NB4 (cell line): ENCODE measurements around the gene C19orf85.

Experiments used
- DNase-seq: peaks from one replicate; pipeline ENCODE4 v3.0.0; 2010; ENCODE audit warnings: low read depth
- H3K4me3 ChIP-seq: one replicate; pipeline ENCODE4 v1.5.1; 2011; ENCODE audit warnings: mild to moderate bottlenecking, low read depth, low read length, moderate library complexity
- MYC ChIP-seq: IDR thresholded peaks from 2 replicates; pipeline ENCODE4 v1.6.1; 2011; ENCODE audit warnings: low read depth, low read length
- POLR2A ChIP-seq: IDR thresholded peaks from 2 replicates; pipeline ENCODE4 v1.6.1; 2011; ENCODE audit warnings: mild to moderate bottlenecking; ENCODE audit not compliant: insufficient read length; ENCODE audit errors: extremely low read depth
- TF ChIP-seq, protein P1 (sequence below): IDR thresholded peaks from one replicate; pipeline ENCODE4 v1.5.1; 2012; ENCODE audit warnings: low read depth, low read length
- TF ChIP-seq, protein P2 (sequence below): IDR thresholded peaks from 2 replicates; pipeline ENCODE4 v1.6.1; 2011; ENCODE audit warnings: low read depth, low read length

C19orf85 gene

DNA sequence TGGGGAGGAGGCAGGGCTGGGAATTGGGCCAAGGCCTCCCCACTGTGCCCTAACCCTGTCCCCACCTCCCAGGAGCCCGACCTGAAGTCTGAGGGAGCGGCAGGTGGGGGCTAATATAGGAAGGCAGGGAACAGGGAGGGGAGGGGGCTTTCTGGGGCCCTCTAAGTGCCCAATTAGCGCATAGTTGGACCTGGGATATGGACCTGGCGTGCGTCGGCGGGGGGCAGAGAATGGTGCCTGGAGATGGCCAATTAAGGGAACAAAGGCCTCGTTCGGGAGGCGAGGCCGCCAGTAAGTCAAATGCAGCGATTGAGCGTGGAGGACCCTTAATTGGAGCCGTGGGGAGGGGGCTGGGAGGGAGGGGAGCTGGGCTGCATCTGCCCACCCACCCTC, at the start of gene C19orf85:
Gene C19orf85, minus strand, starts transcription at position 90 of the 393 bp plus-strand sequence. CDS start 197 bp downstream, outside the sequence.
- no peak within 1 kb of the TSS for H3K4me3 ChIP-seq
- no peak for DNase-seq
- no peak for TF ChIP-seq MYC
- TF ChIP-seq, protein P1, sequence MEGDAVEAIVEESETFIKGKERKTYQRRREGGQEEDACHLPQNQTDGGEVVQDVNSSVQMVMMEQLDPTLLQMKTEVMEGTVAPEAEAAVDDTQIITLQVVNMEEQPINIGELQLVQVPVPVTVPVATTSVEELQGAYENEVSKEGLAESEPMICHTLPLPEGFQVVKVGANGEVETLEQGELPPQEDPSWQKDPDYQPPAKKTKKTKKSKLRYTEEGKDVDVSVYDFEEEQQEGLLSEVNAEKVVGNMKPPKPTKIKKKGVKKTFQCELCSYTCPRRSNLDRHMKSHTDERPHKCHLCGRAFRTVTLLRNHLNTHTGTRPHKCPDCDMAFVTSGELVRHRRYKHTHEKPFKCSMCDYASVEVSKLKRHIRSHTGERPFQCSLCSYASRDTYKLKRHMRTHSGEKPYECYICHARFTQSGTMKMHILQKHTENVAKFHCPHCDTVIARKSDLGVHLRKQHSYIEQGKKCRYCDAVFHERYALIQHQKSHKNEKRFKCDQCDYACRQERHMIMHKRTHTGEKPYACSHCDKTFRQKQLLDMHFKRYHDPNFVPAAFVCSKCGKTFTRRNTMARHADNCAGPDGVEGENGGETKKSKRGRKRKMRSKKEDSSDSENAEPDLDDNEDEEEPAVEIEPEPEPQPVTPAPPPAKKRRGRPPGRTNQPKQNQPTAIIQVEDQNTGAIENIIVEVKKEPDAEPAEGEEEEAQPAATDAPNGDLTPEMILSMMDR: no peak
- TF ChIP-seq POLR2A: no peak
- TF ChIP-seq, protein P2, sequence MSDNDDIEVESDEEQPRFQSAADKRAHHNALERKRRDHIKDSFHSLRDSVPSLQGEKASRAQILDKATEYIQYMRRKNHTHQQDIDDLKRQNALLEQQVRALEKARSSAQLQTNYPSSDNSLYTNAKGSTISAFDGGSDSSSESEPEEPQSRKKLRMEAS: no peak

DNA sequence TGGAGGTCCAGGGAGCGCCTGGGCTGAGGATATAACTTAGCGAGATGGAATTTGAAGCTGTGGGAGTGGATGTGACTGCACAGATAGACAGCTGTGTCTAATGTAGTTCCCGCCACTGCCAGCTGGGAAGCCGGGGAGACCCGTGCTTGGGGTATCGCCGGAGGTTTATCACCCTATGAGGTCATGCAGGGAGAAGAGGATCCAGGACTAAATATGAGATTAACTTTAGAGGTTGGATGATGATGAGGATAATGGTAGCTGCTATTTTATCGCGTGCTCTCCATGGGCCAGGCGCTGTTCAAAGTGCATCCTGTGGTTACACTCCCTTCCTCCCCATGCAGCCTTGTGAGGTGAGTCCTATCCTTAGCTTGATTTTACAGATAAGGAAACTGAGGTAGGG, 43.6 kb upstream of the C19orf85 start:
- DNase-seq: no peak
- H3K4me3 ChIP-seq: no peak overlapping the region
- TF ChIP-seq, protein P2: no peak
- no peak for TF ChIP-seq POLR2A
- no peak for TF ChIP-seq MYC
- TF ChIP-seq, protein P1: no peak

DNA sequence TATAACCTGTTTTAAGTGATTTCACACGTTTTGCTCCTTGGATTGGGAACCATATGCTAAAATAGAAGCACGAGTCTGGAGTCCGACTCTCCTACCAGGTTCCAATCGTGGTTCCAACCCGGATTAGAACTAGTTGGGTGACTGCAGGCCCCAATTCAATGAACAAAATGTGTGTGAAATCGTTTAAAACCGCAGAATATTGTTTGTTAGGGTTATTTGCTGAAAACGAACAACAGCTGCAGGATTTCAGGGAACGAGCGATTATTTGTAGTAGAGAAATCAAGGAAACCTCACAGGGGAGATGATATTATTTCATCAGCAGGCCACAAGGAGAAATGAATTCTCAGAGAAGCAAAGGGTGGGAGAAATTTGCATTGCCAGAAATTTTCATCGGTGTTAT, 40.4 kb upstream of the C19orf85 start:
- no peak overlapping the region for H3K4me3 ChIP-seq
- TF ChIP-seq MYC: no peak
- TF ChIP-seq, protein P1: no peak
- TF ChIP-seq, protein P2: no peak
- DNase-seq: no peak

DNA sequence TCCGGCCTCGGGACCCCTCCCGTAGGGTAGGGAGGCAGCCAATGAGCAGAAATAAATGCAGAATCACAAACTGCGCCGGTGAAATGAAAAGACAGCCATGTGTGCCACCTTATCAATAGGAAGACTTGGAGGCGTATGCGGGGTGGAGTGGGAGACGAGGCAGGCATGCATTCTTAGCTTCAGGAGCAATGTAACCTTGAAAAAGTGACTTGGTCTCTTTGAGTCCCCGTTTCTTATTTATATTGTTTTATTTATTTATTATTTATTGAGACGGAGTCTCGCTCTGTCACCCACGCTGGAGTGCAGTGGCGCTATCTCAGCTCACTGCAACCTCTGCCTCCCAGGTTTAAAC, 39.7 kb upstream of the C19orf85 start:
- no peak overlapping the region for H3K4me3 ChIP-seq
- no peak for TF ChIP-seq POLR2A
- TF ChIP-seq, protein P2: no peak
- TF ChIP-seq, protein P1: no peak
- TF ChIP-seq MYC: no peak
- no peak for DNase-seq

DNA sequence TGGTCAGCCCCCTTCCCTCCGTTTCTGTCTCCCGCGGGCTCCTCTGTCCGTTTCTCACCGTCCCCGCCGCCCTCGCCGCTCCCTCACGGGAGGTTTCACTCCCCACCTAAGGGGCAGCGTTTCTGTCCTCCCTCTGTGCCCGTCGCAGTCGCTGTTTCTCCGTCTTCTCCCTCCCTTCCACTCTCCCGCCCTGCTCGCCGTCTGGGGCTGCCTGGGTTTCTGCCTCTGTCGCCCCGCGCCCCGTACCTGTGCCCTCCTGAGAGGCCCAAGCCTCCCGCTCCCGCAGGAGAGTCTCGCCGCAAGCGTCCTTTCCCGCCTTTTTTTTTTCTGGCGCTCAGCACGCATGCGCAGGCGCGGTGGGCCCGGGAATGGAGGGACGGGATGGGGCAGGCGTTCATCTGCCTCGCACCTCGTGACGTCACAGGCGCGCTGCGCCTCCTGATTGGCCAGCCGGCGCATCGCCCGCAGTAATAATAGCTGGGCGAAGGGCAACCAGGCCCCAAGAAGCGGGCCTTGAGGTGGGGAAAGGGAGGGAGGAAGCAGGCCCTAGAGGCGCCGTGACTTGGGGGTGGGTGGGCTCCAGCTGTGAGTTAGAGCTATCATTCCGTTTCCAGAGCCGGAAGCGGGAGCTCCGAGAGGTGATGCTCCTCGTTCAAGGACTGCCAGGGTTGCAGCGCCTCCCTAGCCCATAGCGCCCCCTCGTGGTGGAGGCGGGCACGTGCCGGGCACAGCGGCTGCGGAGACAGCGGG, 39.1 kb upstream of the C19orf85 start:
- no peak overlapping the region for H3K4me3 ChIP-seq
- TF ChIP-seq POLR2A (no peak), MYC (peak; percentile 23; the same call in 1 of the 2 replicates)
- TF ChIP-seq, protein P1: peak; percentile 71
- TF ChIP-seq, protein P2: peak; percentile 90
- DNase-seq: peak; percentile 74
